Upper lobe of right lung (tissue), 1 donor: ENCODE data around the gene C17orf58. TPM values are rescaled to one million over a fixed set of nuclear protein-coding genes. Genes with fewer than 3 reads are reported as not detected.
"Not testable (repeated sequence)": the region's sequence is repeated elsewhere in the genome, so short reads cannot be mapped to it uniquely, and the experiment has no call there.

Experiments
- ATAC-seq: fragments of 200-7000 bp; cut with Tn5 transposase; one replicate; pipeline ENCODE4 v1.9.1; 2020; ENCODE audit warnings: mild to moderate bottlenecking, moderate library complexity
- DNase-seq: peaks from one replicate; pipeline ENCODE4 v3.0.0-alpha.2; 2020
- H3K27ac ChIP-seq: fragments of 200-600 bp; one replicate; pipeline ENCODE4 v1.8.0; 2022
- H3K27me3 ChIP-seq: fragments of 200-600 bp; one replicate; pipeline ENCODE4 v1.8.0; 2022; ENCODE audit warnings: mild to moderate bottlenecking
- H3K36me3 ChIP-seq: fragments of 200-600 bp; one replicate; pipeline ENCODE4 v1.8.0; 2022
- H3K4me1 ChIP-seq: fragments of 200-600 bp; one replicate; pipeline ENCODE4 v1.8.0; 2022
- H3K4me3 ChIP-seq: fragments of 200-600 bp; one replicate; pipeline ENCODE4 v1.8.0; 2022; ENCODE audit warnings: mild to moderate bottlenecking
- H3K9me3 ChIP-seq: fragments of 200-600 bp; one replicate; pipeline ENCODE4 v1.8.0; 2022
- intact Hi-C: fragments of 100-400 bp; cut with DNase I; formaldehyde crosslinking; loops from one replicate; pipeline ENCODE4 v1.11.0; 2022
- long read RNA-seq: library from polyadenylated mRNA; unstranded; transcript quantifications from one replicate; pipeline ENCODE4 v2.0.0, GENCODE V29; 2021
- total RNA-seq: library from RNA; stranded (reverse); fragmentation: NEBNext Ultra II Directional; extraction: Animal tissue kit (Norgen Biotek cat#: 25700); gene quantifications from one replicate; pipeline ENCODE4 v1.2.1, GENCODE V29; 2021
- TF ChIP-seq, protein P1 (sequence below): fragments of 200-600 bp; IDR thresholded peaks from one replicate; pipeline ENCODE4 v1.8.0; 2022; ENCODE audit warnings: antibody characterized with exemption
- donor health status: DM: no; HTN: yes; CAD: no; lungs with severe emphysema.

C17orf58 gene
- 5.3 TPM for total RNA-seq
- long read RNA-seq, transcript C17orf58-202 (3 exons, 1,082 nt), result major isoform, 12 of 26 reads
- long read RNA-seq, transcript C17orf58-203 (2 exons, 1,654 nt), result minor isoform, 6 of 26 reads
- long read RNA-seq, partial matches to known transcripts, result 3 of 26 reads
- long read RNA-seq, other reads (novel, unspliced or antisense), result 4 of 26 reads

GRCh38 chr17:67996301-67997171 lies at the start of gene C17orf58:
Gene C17orf58, minus strand, starts transcription at chr17:67996469. Its CDS starts 271 bp downstream, at chr17:67996198.
- H3K36me3 ChIP-seq, ATAC-seq, intact Hi-C loops, H3K9me3 ChIP-seq, H3K27me3 ChIP-seq, DNase-seq: not testable (repeated sequence)
- Histone ChIP-seq H3K4me1 (peaks cover 16% of the 10 kb centered on the region), H3K27ac (peak within 1 kb of the TSS; percentile 40), H3K4me3 (peak within 1 kb of the TSS; percentile 61)

DNA sequence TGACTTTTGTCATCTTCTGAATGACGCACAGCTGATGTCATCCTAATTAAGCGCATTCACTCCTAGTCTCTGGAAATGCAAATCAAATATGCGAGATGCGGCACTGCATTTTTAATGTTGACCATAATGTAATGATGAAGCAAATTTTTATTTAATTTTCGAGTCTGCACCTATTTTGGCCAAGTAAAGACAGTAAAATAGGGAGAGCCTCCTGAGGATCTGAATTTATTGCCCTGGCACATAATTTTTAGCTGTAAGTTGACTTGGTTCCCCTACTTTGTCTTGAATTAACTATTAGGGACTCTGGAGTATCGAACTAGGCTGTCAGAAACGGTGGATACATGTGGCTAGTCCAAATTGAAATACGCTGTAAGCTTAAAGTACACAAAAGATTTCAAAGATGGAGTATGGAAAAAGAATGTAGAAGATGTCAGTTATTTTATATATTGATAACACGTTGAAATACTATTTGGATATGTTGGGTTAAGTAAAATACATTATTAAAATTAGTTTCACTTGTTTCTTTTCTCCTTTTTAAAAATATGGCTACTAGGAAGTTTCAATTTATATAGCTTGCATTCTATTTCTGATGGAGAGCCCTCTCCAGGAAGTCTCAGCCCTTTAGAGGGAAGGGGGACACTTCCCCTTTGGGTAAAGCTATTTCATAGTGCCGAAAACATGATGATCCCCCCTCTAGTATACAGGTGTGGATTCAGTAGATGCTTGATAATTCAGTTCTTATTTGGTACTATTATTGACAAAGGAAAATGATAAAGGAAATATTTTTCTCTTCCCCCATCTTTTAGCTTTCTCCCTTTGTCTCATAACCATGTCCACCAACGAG lies 40.3 kb upstream of the C17orf58 start:
- no peaks in the 10 kb centered on the region for H3K27me3 ChIP-seq
- intact Hi-C loops, result no loop called here
- ATAC-seq (no peak), DNase-seq (no peak)
- H3K4me3 ChIP-seq, result peak overlapping the region; percentile 96
- no peaks in the 10 kb centered on the region for H3K9me3 ChIP-seq
- H3K36me3 ChIP-seq, result peaks cover 33% of the 10 kb centered on the region
- TF ChIP-seq, protein P1, sequence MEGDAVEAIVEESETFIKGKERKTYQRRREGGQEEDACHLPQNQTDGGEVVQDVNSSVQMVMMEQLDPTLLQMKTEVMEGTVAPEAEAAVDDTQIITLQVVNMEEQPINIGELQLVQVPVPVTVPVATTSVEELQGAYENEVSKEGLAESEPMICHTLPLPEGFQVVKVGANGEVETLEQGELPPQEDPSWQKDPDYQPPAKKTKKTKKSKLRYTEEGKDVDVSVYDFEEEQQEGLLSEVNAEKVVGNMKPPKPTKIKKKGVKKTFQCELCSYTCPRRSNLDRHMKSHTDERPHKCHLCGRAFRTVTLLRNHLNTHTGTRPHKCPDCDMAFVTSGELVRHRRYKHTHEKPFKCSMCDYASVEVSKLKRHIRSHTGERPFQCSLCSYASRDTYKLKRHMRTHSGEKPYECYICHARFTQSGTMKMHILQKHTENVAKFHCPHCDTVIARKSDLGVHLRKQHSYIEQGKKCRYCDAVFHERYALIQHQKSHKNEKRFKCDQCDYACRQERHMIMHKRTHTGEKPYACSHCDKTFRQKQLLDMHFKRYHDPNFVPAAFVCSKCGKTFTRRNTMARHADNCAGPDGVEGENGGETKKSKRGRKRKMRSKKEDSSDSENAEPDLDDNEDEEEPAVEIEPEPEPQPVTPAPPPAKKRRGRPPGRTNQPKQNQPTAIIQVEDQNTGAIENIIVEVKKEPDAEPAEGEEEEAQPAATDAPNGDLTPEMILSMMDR, result no peak
- peak overlapping the region; percentile 61 for H3K27ac ChIP-seq
- peaks cover 8% of the 10 kb centered on the region for H3K4me1 ChIP-seq

GRCh38 chr17:68035523-68036303 lies 39.4 kb upstream of the C17orf58 start, which contains the start of gene KPNA2:
Gene KPNA2, plus strand, starts transcription at chr17:68035735. Its CDS starts 1,398 bp downstream, at chr17:68037133.
- TF ChIP-seq, protein P1, result no peak
- H3K36me3 ChIP-seq, result peaks cover 25% of the 10 kb centered on the region
- peaks cover 8% of the 10 kb centered on the region for H3K4me1 ChIP-seq
- peak within 1 kb of the TSS; percentile 61 for H3K27ac ChIP-seq
- peak within 1 kb of the TSS; percentile 96 for H3K4me3 ChIP-seq
- intact Hi-C loops, result no loop called here
- no peaks in the 10 kb centered on the region for H3K9me3 ChIP-seq
- H3K27me3 ChIP-seq, result no peaks in the 10 kb centered on the region
- ATAC-seq (peak; percentile 98), DNase-seq (peak; percentile 94)

GRCh38 chr17:68035131-68035522 lies 38.9 kb upstream of the C17orf58 start:
- TF ChIP-seq, protein P1, result no peak

DNA sequence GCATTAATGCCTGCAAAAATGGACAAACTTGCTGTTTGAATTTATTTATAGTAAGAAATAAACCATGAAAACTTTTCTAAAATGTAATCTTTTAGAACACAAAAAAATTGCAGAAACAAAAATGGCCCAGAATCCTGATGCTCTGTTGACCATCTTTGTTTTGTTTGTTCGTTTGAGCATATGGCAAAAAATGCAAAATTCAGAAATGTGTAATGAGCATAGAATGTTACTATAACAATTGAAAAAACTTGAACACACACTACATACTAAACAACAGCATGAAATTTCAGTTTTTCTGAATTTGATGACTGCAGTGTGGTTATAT lies 38.1 kb upstream of the C17orf58 start:
- intact Hi-C loops, result no loop called here
- H3K36me3 ChIP-seq, result peaks cover 18% of the 10 kb centered on the region
- ATAC-seq (no peak), DNase-seq (no peak)
- H3K27ac ChIP-seq, result no peak overlapping the region
- H3K27me3 ChIP-seq, result no peaks in the 10 kb centered on the region
- TF ChIP-seq, protein P1, result no peak
- H3K4me3 ChIP-seq, result no peak overlapping the region
- peaks cover 8% of the 10 kb centered on the region for H3K4me1 ChIP-seq
- no peaks in the 10 kb centered on the region for H3K9me3 ChIP-seq

More at GRCh38 chr17:68035131-68035522, 38.9 kb upstream of the C17orf58 start:
- no peaks in the 10 kb centered on the region for H3K27me3 ChIP-seq
- H3K27ac ChIP-seq, result no peak overlapping the region
- intact Hi-C loops, result no loop called here
- peaks cover 8% of the 10 kb centered on the region for H3K4me1 ChIP-seq
- H3K9me3 ChIP-seq, result no peaks in the 10 kb centered on the region
- DNase-seq, result peak; percentile 97
- ATAC-seq, result peak; percentile 95
- H3K4me3 ChIP-seq, result peak overlapping the region; percentile 38
- peaks cover 19% of the 10 kb centered on the region for H3K36me3 ChIP-seq
